RKO (cell line): Measurements from ENCODE around the gene SDHAF1.

Experiments
- DNase-seq: peaks from one replicate; pipeline ENCODE4 v3.0.0-alpha.2; 2016; ENCODE audit warnings: low spot score

The SDHAF1 gene

GRCh38 chr19:35986664-35987570 is 8.1 kb upstream of the SDHAF1 start:
- no peak for DNase-seq

GRCh38 chr19:35987571-35987896 is 7.5 kb upstream of the SDHAF1 start:
- no peak for DNase-seq

GRCh38 chr19:35988824-35989223 is 6.2 kb upstream of the SDHAF1 start:
- no peak for DNase-seq

- no peak for DNase-seq
Observed at GRCh38 chr19:35990156-35990555, 4.8 kb upstream of the SDHAF1 start.

GRCh38 chr19:35990771-35991730 is 3.9 kb upstream of the SDHAF1 start:
- no peak for DNase-seq

- DNase-seq: no peak
Observed at GRCh38 chr19:35991731-35992450, 3.1 kb upstream of the SDHAF1 start.

GRCh38 chr19:35992907-35993765 is 1.9 kb upstream of the SDHAF1 start:
- no peak for DNase-seq

- DNase-seq: no peak
Observed at GRCh38 chr19:35993923-35994598, 927 bp upstream of the SDHAF1 start.

- DNase-seq: no peak
Observed at GRCh38 chr19:35996777-35997176, 1.8 kb downstream of the SDHAF1 start.

- no peak for DNase-seq
Observed at GRCh38 chr19:36001605-36002004, 6.6 kb downstream of the SDHAF1 start.

GRCh38 chr19:36003284-36003683 is 8.3 kb downstream of the SDHAF1 start:
- DNase-seq: no peak

- DNase-seq: no peak
Observed at GRCh38 chr19:36006955-36007354, 12.0 kb downstream of the SDHAF1 start.

- DNase-seq: no peak
Observed at GRCh38 chr19:36008336-36008978, 13.5 kb downstream of the SDHAF1 start, which contains the start of gene SYNE4. TSS of gene SYNE4 (minus strand) at chr19:36008813. CDS start at chr19:36008681, 132 bp downstream.

- peak; percentile 66 for DNase-seq
Observed at GRCh38 chr19:36009220-36009619, 14.2 kb downstream of the SDHAF1 start.

- no peak for DNase-seq
Observed at GRCh38 chr19:36009633-36010379, 14.8 kb downstream of the SDHAF1 start.

GRCh38 chr19:36010402-36010801 is 15.4 kb downstream of the SDHAF1 start:
- no peak for DNase-seq

GRCh38 chr19:36013280-36014011 is 18.5 kb downstream of the SDHAF1 start:
- no peak for DNase-seq
